GM23248 (cell line): ENCODE measurements around the gene ST6GALNAC4. TPM values are rescaled to one million over a fixed set of nuclear protein-coding genes. Genes with fewer than 3 reads are reported as not detected.
A peak's percentile ranks its signal among the peaks of the same experiment; 100 is the strongest.

Experiments
- DNase-seq: peaks from one replicate; pipeline ENCODE4 v3.0.0-alpha.2; 2015
- H2AFZ ChIP-seq: fragments of 200-600 bp; sonication (generic); 2 replicates; pipeline ENCODE4 v1.6.1; 2016; ENCODE audit warnings: antibody characterized with exemption
- H3F3A ChIP-seq: fragments of 200-600 bp; sonication (generic); 2 replicates; pipeline ENCODE4 v1.6.1; 2016; ENCODE audit warnings: mild to moderate bottlenecking, antibody characterized with exemption, mixed run types; ENCODE audit not compliant: insufficient read depth
- H3K27ac ChIP-seq: fragments of 200-600 bp; sonication (generic); 2 replicates; pipeline ENCODE4 v1.5.1; 2016; ENCODE audit warnings: mild to moderate bottlenecking
- H3K27me3 ChIP-seq: fragments of 200-600 bp; sonication (generic); replicated peaks from 2 replicates; pipeline ENCODE4 v1.6.1; 2016; ENCODE audit warnings: mild to moderate bottlenecking; ENCODE audit not compliant: insufficient read depth
- H3K36me3 ChIP-seq: fragments of 200-600 bp; sonication (generic); 2 replicates; pipeline ENCODE4 v1.6.1; 2016; ENCODE audit warnings: low read depth, mild to moderate bottlenecking
- H3K4me1 ChIP-seq: fragments of 200-600 bp; sonication (generic); 2 replicates; pipeline ENCODE4 v1.6.1; 2016; ENCODE audit warnings: mild to moderate bottlenecking; ENCODE audit not compliant: insufficient read depth
- H3K4me2 ChIP-seq: fragments of 200-600 bp; sonication (generic); one replicate; pipeline ENCODE4 v1.6.1; 2016; ENCODE audit warnings: mild to moderate bottlenecking; ENCODE audit not compliant: unreplicated experiment
- H3K4me3 ChIP-seq: fragments of 200-600 bp; sonication (generic); 2 replicates; pipeline ENCODE4 v1.5.1; 2016; ENCODE audit warnings: mild to moderate bottlenecking
- H3K79me2 ChIP-seq: fragments of 200-600 bp; sonication (generic); 2 replicates; pipeline ENCODE4 v1.6.1; 2016; ENCODE audit warnings: mild to moderate bottlenecking; ENCODE audit not compliant: insufficient read depth
- H3K9ac ChIP-seq: fragments of 200-600 bp; sonication (generic); 2 replicates; pipeline ENCODE4 v1.6.1; 2016; ENCODE audit warnings: mild to moderate bottlenecking
- H3K9me2 ChIP-seq: fragments of 200-600 bp; sonication (generic); 2 replicates; pipeline ENCODE4 v1.6.1; 2016; ENCODE audit warnings: mixed run types, mild to moderate bottlenecking, moderate library complexity; ENCODE audit not compliant: insufficient read depth
- H3K9me3 ChIP-seq: fragments of 200-600 bp; sonication (generic); one replicate; pipeline ENCODE4 v1.6.1; 2017; ENCODE audit warnings: low read depth
- H4K20me1 ChIP-seq: fragments of 200-600 bp; sonication (generic); 2 replicates; pipeline ENCODE4 v1.6.0; 2016; ENCODE audit not compliant: insufficient read depth
- EZH2 ChIP-seq: fragments of 200-600 bp; sonication (generic); IDR thresholded peaks from 2 replicates; pipeline ENCODE4 v1.6.1; 2018; ENCODE audit warnings: antibody characterized with exemption, mild to moderate bottlenecking; ENCODE audit not compliant: insufficient read depth, poor library complexity, severe bottlenecking
- EZH2phosphoT487 ChIP-seq: fragments of 200-600 bp; sonication (generic); IDR thresholded peaks from 2 replicates; pipeline ENCODE4 v1.6.1; 2018; ENCODE audit warnings: antibody characterized with exemption, moderate library complexity, mild to moderate bottlenecking, low read depth; ENCODE audit not compliant: insufficient read depth
- WGBS, 2 experiments: methylation state at CpG; one replicate each; pipeline ENCODE4 v1.1.6; 2015 to 2017; ENCODE audit warnings: low lambda C conversion rate in 2 of 2, low coverage in 1 of 2; ENCODE audit errors: missing lambda C conversion rate in 2 of 2; 5-methylcytosine and 5-hydroxymethylcytosine counted together
- in situ Hi-C: fragments of 300-500 bp; cut with MboI; formaldehyde crosslinking; loops from 2 replicates; pipeline ENCODE4 v1.15.0; 2020
- polyA plus RNA-seq: library from polyadenylated mRNA; unstranded; fragments of >200 nt; fragmentation: Nextera tagmentation; extraction: Ambion mirVana; gene quantifications from 2 replicates; pipeline ENCODE4 v1.2.1, GENCODE V29; 2016
- total RNA-seq: library from RNA; depleted of rRNA; stranded (reverse); fragments of >200 nt; shearing (Covaris generic); gene quantifications from 2 replicates; pipeline ENCODE4 v1.2.3, GENCODE V29; 2014

ST6GALNAC4 gene
- total and polyA plus RNA-seq, 2 experiments from 2014 or later: 33.7 to 61.0 TPM

DNA sequence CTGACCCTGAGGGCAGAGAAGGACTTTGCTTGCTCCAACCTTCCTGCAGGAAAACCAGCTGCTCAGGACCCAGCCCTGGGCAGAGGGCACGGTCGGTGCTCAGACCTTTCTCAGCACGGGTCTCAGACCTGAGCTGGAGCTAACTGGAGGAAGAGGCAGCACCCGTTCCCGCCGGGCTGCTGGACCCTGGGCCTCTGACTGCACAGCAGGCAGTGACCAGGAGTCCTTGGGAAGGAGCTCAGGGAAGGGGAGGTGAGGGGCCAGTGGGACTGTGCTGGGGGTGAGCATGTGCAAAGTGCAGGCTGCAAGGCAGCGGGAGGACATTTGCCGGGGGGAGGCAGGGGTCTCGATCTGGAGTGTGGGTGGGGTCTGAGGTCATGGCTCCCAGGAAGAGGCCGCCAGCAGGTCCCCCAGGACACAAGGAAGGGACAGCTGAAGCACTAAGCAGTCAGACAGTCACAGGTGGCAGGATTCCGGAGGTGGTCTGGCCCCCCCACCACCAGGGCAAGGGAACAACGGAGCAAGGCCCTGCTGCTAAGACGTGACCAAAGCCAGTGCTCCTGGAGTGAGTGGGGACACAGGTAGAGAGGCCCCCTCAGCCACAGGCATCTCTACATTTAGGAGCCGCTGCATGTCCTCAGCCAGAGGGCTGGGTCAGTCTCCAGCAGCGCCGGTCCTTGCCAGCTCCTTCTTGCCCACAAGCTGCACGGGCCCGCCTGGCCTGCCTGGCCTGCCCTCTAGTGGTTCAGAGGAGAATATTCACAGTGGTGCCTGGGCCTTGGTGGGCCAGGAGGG lies 25.6 kb upstream of the ST6GALNAC4 start:
- H3K27me3 ChIP-seq: no peaks in the 10 kb centered on the region
- no peak overlapping the region for H2AFZ ChIP-seq
- H3K79me2 ChIP-seq: peaks cover 2% of the 10 kb centered on the region
- H3K9me2 ChIP-seq: no peaks in the 10 kb centered on the region
- in situ Hi-C loops: loop anchor here (10.0 kb wide), 2 partner anchors 92 to 162 kb away; no protein-coding TSS in a partner anchor
- 61% methylated on average over 18 of the region's 18 CpGs for WGBS, 2 experiments
- TF ChIP-seq EZH2: no peak
- TF ChIP-seq EZH2phosphoT487: no peak
- H3K4me2 ChIP-seq: no peak overlapping the region
- H3K9me3 ChIP-seq: no peaks in the 10 kb centered on the region
- peak; percentile 86 for DNase-seq
- H3K27ac ChIP-seq: no peak overlapping the region
- H3F3A ChIP-seq: no peaks in the 10 kb centered on the region
- no peaks in the 10 kb centered on the region for H4K20me1 ChIP-seq
- H3K4me3 ChIP-seq: no peak overlapping the region
- no peak overlapping the region for H3K9ac ChIP-seq
- H3K4me1 ChIP-seq: 0 out of 2 replicates have a peak, but pooled peaks cover 5% of the 10 kb centered on the region
- H3K36me3 ChIP-seq: no peaks in the 10 kb centered on the region; the same call in 1 of the 2 replicates

DNA sequence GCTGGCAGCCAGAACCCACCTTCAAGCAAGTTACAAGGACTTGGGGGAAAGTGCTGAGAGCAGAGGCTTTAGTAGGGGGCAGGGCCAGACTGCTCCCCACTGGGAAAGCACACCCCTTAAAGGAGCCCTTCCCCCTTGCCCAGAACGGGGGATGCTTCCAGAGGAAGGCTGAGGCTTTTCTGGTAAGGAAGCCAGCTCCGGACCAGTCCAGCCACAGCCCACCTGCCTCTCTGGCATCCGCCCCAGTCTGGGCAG lies 25.0 kb upstream of the ST6GALNAC4 start:
- TF ChIP-seq EZH2phosphoT487: no peak
- no peak overlapping the region for H3K4me2 ChIP-seq
- WGBS, 2 experiments: 69 to 79% methylated on average over 3 of the region's 3 CpGs
- no peak overlapping the region for H2AFZ ChIP-seq
- DNase-seq: no peak
- peaks cover 8% of the 10 kb centered on the region for H3K79me2 ChIP-seq
- in situ Hi-C loops: loop anchor here (10.0 kb wide), 2 partner anchors 93 to 163 kb away; no protein-coding TSS in a partner anchor
- H3K4me3 ChIP-seq: no peak overlapping the region
- H4K20me1 ChIP-seq: no peaks in the 10 kb centered on the region
- no peaks in the 10 kb centered on the region for H3K27me3 ChIP-seq
- H3K9me2 ChIP-seq: no peaks in the 10 kb centered on the region
- H3K36me3 ChIP-seq: no peaks in the 10 kb centered on the region; the same call in 1 of the 2 replicates
- 0 out of 2 replicates have a peak, but pooled peaks cover 5% of the 10 kb centered on the region for H3K4me1 ChIP-seq
- no peaks in the 10 kb centered on the region for H3K9me3 ChIP-seq
- no peak overlapping the region for H3K9ac ChIP-seq
- H3F3A ChIP-seq: no peaks in the 10 kb centered on the region
- no peak overlapping the region for H3K27ac ChIP-seq

GRCh38 chr9:127941062-127941960 lies 24.5 kb upstream of the ST6GALNAC4 start:
- in situ Hi-C loops: loop anchor here (10.0 kb wide), 2 partner anchors 93 to 163 kb away; no protein-coding TSS in a partner anchor
- 73 to 75% methylated on average over 17 to 18 of the region's 18 CpGs for WGBS, 2 experiments

GRCh38 chr9:127940593-127940992 lies 23.8 kb upstream of the ST6GALNAC4 start:
- Histone ChIP-seq H3K36me3 (no peaks in the 10 kb centered on the region; the same call in 1 of the 2 replicates), H3K4me2 (no peak overlapping the region), H3K27ac (no peak overlapping the region), H3K79me2 (peaks cover 21% of the 10 kb centered on the region), H3K9me3 (no peaks in the 10 kb centered on the region), H3K27me3 (no peaks in the 10 kb centered on the region), H2AFZ (no peak overlapping the region), H4K20me1 (no peaks in the 10 kb centered on the region), H3K9ac (no peak overlapping the region), H3K4me3 (no peak overlapping the region), H3K4me1 (peaks cover 16% of the 10 kb centered on the region), H3F3A (peaks cover 6% of the 10 kb centered on the region; the same call in 1 of the 2 replicates), H3K9me2 (no peaks in the 10 kb centered on the region)
- 92% methylated on average over 4 of the region's 4 CpGs for WGBS, 2 experiments
- in situ Hi-C loops: loop anchor here (10.0 kb wide), 2 partner anchors 94 to 164 kb away; no protein-coding TSS in a partner anchor
- TF ChIP-seq EZH2phosphoT487 (no peak), EZH2 (no peak)
- no peak for DNase-seq

More at GRCh38 chr9:127941062-127941960, 24.5 kb upstream of the ST6GALNAC4 start:
- Histone ChIP-seq H3K27ac (no peak overlapping the region), H2AFZ (no peak overlapping the region), H3K4me3 (no peak overlapping the region), H3K4me1 (peaks cover 9% of the 10 kb centered on the region), H3K4me2 (no peak overlapping the region), H3K9me3 (no peaks in the 10 kb centered on the region), H4K20me1 (no peaks in the 10 kb centered on the region), H3K36me3 (no peaks in the 10 kb centered on the region; the same call in 1 of the 2 replicates), H3K27me3 (no peaks in the 10 kb centered on the region), H3K9ac (no peak overlapping the region), H3F3A (peaks cover 1% of the 10 kb centered on the region; the same call in 1 of the 2 replicates), H3K79me2 (peaks cover 13% of the 10 kb centered on the region), H3K9me2 (no peaks in the 10 kb centered on the region)
- DNase-seq: no peak
- TF ChIP-seq EZH2phosphoT487 (no peak), EZH2 (no peak)
